IMR-90 (cell line): ENCODE results near the gene RPS6KA4. TPM values are rescaled to one million over a fixed set of nuclear protein-coding genes. Genes with fewer than 3 reads are reported as not detected.
"Not testable (repeated sequence)": the region's sequence is repeated elsewhere in the genome, so short reads cannot be mapped to it uniquely, and the experiment has no call there.

Experiments used
- ATAC-seq: fragments of 200-7000 bp; cut with Tn5 transposase; 2 replicates; pipeline ENCODE4 v1.9.1; 2020; ENCODE audit warnings: low read depth, mild to moderate bottlenecking, moderate library complexity
- BruUV-seq: library from RNA; stranded (reverse); fragments of 400-500 nt; replicated peaks from 2 replicates; lab custom pipeline; 2021; lab: Mats Ljungman, UMichigan
- CTCF ChIA-PET: fragments of 300-600 bp; formaldehyde crosslinking; extraction: SDS; loops from one replicate; lab custom pipeline; 2021; ENCODE audit warnings: antibody characterized with exemption; lab: Yijun Ruan, JAX
- POLR2A ChIA-PET: fragments of 300-600 bp; sonication (Branson Sonifier 250); formaldehyde crosslinking; loops from one replicate; lab custom pipeline; 2022; ENCODE audit warnings: antibody characterized with exemption; ENCODE audit not compliant: unreplicated experiment; lab: Charles Lee
- DNase-seq: peaks from one replicate; pipeline ENCODE4 v3.0.0; 2013
- H2AFZ ChIP-seq: replicated peaks from 2 replicates; pipeline ENCODE3; 2013; ENCODE audit warnings: low read length, mild to moderate bottlenecking; ENCODE audit not compliant: poor library complexity
- H2AK5ac ChIP-seq: 2 replicates; pipeline ENCODE4 v1.6.1; 2013; ENCODE audit warnings: low read depth, low read length, inconsistent platforms
- H2AK9ac ChIP-seq: replicated peaks from 2 replicates; pipeline ENCODE3; 2013; ENCODE audit warnings: mild to moderate bottlenecking, low read depth, low read length, moderate library complexity; ENCODE audit not compliant: poor library complexity
- H2BK120ac ChIP-seq: 2 replicates; pipeline ENCODE4 v1.6.1; 2013; ENCODE audit warnings: low read depth, low read length, inconsistent platforms
- H2BK15ac ChIP-seq: 3 replicates; pipeline ENCODE4 v1.6.1; 2013; ENCODE audit warnings: low read depth, low read length, inconsistent platforms
- H2BK20ac ChIP-seq: 2 replicates; pipeline ENCODE4 v1.6.1; 2013; ENCODE audit warnings: low read depth, mild to moderate bottlenecking, inconsistent platforms, low read length, moderate library complexity
- H2BK5ac ChIP-seq: 2 replicates; pipeline ENCODE4 v1.6.1; 2013; ENCODE audit warnings: mild to moderate bottlenecking, low read depth, low read length, inconsistent platforms; ENCODE audit not compliant: poor library complexity, severe bottlenecking
- H3K14ac ChIP-seq: replicated peaks from 2 replicates; pipeline ENCODE4 v1.6.1; 2013; ENCODE audit warnings: low read depth, low read length, inconsistent platforms
- H3K18ac ChIP-seq: 2 replicates; pipeline ENCODE4 v1.6.1; 2013; ENCODE audit warnings: low read depth, low read length, control low read depth
- H3K23ac ChIP-seq: 2 replicates; pipeline ENCODE4 v1.6.1; 2013; ENCODE audit warnings: low read depth, low read length, inconsistent platforms
- H3K27ac ChIP-seq: 2 replicates; pipeline ENCODE4 v1.5.1; 2013; ENCODE audit warnings: mild to moderate bottlenecking, control low read depth, low read length; ENCODE audit not compliant: insufficient read depth
- H3K27me3 ChIP-seq: 2 replicates; pipeline ENCODE4 v1.6.1; 2013; ENCODE audit warnings: low read length; ENCODE audit not compliant: control insufficient read depth, insufficient read depth
- H3K36me3 ChIP-seq: 2 replicates; pipeline ENCODE4 v1.6.1; 2013; ENCODE audit warnings: low read length, mixed read lengths; ENCODE audit not compliant: control insufficient read depth, insufficient read depth
- H3K4ac ChIP-seq: 2 replicates; pipeline ENCODE4 v1.6.1; 2013; ENCODE audit warnings: low read depth, low read length, inconsistent platforms
- H3K4me1 ChIP-seq: 2 replicates; pipeline ENCODE4 v1.6.1; 2013; ENCODE audit warnings: low read length, mixed read lengths; ENCODE audit not compliant: control insufficient read depth, insufficient read depth
- H3K4me2 ChIP-seq: 2 replicates; pipeline ENCODE4 v1.6.1; 2013; ENCODE audit warnings: low read depth, mild to moderate bottlenecking, control low read depth, low read length, moderate library complexity
- H3K4me3 ChIP-seq: 2 replicates; pipeline ENCODE4 v1.5.1; 2013; ENCODE audit warnings: low read depth, mild to moderate bottlenecking, control low read depth, low read length, moderate library complexity; ENCODE audit not compliant: insufficient read depth
- H3K56ac ChIP-seq: 2 replicates; pipeline ENCODE4 v1.6.1; 2013; ENCODE audit warnings: low read length, inconsistent platforms; ENCODE audit not compliant: insufficient read depth; ENCODE audit errors: extremely low read depth
- H3K79me1 ChIP-seq, 2 experiments: 2 replicates each; pipeline ENCODE4 v1.6.1; 2013; ENCODE audit warnings: low read length in 2 of 2, inconsistent platforms in 1 of 2, low read depth in 1 of 2
- H3K9ac ChIP-seq: 2 replicates; pipeline ENCODE4 v1.6.1; 2013; ENCODE audit warnings: low read depth, low read length, control low read depth
- H3K9me1 ChIP-seq: 2 replicates; pipeline ENCODE4 v1.6.1; 2013; ENCODE audit warnings: low read length, inconsistent platforms; ENCODE audit not compliant: insufficient read depth
- H3K9me3 ChIP-seq: 2 replicates; pipeline ENCODE4 v1.6.1; 2013; ENCODE audit warnings: low read length; ENCODE audit not compliant: control insufficient read depth, insufficient read depth
- H4K20me1 ChIP-seq: 2 replicates; pipeline ENCODE4 v1.6.1; 2013; ENCODE audit warnings: low read length, inconsistent platforms; ENCODE audit not compliant: insufficient read depth
- H4K5ac ChIP-seq: 2 replicates; pipeline ENCODE4 v1.6.1; 2013; ENCODE audit warnings: mild to moderate bottlenecking, low read depth, low read length, control low read depth
- H4K8ac ChIP-seq, 2 experiments: 2 replicates each; pipeline ENCODE4 v1.6.1; 2013; ENCODE audit warnings: low read depth in 2 of 2, low read length in 2 of 2, control low read depth in 1 of 2, inconsistent platforms in 1 of 2
- H4K91ac ChIP-seq: 2 replicates; pipeline ENCODE4 v1.6.1; 2013; ENCODE audit warnings: low read depth, low read length, inconsistent platforms; ENCODE audit not compliant: insufficient read depth
- WGBS, 2 experiments: methylation state at CpG; one replicate each; pipeline versions ENCODE4 v1.1.5 to v1.1.7; 2013; ENCODE audit warnings: missing lambda C conversion rate in 2 of 2; ENCODE audit not compliant: insufficient read length in 1 of 2; ENCODE audit errors: extremely low coverage in 2 of 2; 5-methylcytosine and 5-hydroxymethylcytosine counted together
- dilution Hi-C: fragments of 300-500 bp; cut with HindIII; formaldehyde crosslinking; loops from one replicate; pipeline ENCODE4 v1.14.3; 2018; ENCODE audit warnings: low sequenced_read_pairs; ENCODE audit not compliant: unreplicated experiment
- in situ Hi-C: fragments of 300-500 bp; cut with MboI; formaldehyde crosslinking; loops from 3 replicates; pipeline ENCODE4 v1.14.3; 2019; ENCODE audit warnings: low sequenced_read_pairs, inconsistent platforms, mixed read lengths
- intact Hi-C: fragments of 100-400 bp; cut with micrococcal nuclease; formaldehyde crosslinking; loops from 2 replicates; pipeline ENCODE4 v1.10.0; 2022
- polyA plus RNA-seq, 3 experiments: library from polyadenylated mRNA; depleted of rRNA; stranded (reverse); fragments of >200 nt; gene quantifications; 2 replicates each; pipeline ENCODE4 v1.2.3, GENCODE V29; 2012; ENCODE audit warnings: low replicate concordance in 1 of 3
- total RNA-seq: library from RNA; depleted of rRNA; stranded (reverse); fragments of >200 nt; gene quantifications from 2 replicates; pipeline ENCODE4 v1.2.3, GENCODE V29; 2012

Gene RPS6KA4
- total and polyA plus RNA-seq, 2 of the 4 experiments (the other 2 are of a cell fraction) = 38.8 to 52.9 TPM

DNA sequence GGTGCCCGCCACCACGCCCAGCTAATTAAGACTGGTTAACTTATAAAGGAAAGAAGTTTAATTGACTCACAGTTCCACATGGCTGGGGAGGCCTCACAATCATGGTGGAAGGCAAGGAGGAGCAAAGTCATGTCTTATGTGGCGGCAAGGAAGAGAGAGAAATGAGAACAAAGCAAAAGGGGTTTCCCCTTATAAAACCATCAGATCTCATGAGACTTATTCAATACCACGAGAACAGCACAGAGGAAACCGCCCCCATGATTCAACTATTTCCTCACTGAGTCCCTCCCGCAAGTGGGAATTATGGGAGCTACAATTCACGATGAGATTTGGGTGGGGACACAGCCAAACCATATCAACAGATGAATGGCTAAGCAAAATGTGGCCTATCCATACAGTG lies 59.3 kb downstream of the RPS6KA4 start:
- H3K27me3 ChIP-seq, POLR2A ChIA-PET, in situ Hi-C loops, H2BK120ac ChIP-seq, H3K23ac ChIP-seq, intact Hi-C loops, H3K4me1 ChIP-seq, H4K20me1 ChIP-seq, H4K5ac ChIP-seq, H3K27ac ChIP-seq, H4K91ac ChIP-seq, H3K4me3 ChIP-seq, H3K18ac ChIP-seq, H2BK5ac ChIP-seq, BruUV-seq, H4K8ac ChIP-seq, H3K79me1 ChIP-seq, H2AK5ac ChIP-seq, H3K14ac ChIP-seq, H2BK15ac ChIP-seq, H2BK20ac ChIP-seq, DNase-seq, CTCF ChIA-PET, H3K56ac ChIP-seq, dilution Hi-C loops, H2AK9ac ChIP-seq, H2AFZ ChIP-seq, H3K36me3 ChIP-seq, H3K9ac ChIP-seq, ATAC-seq, H3K9me1 ChIP-seq, H3K4ac ChIP-seq, H3K4me2 ChIP-seq: not testable (repeated sequence)
- WGBS, 2 experiments = no CpG with 5 or more reads among the region's 7 CpGs
- H3K9me3 ChIP-seq = peaks cover 10% of the 10 kb centered on the region
